ENCODE measurements around the gene SUMO2.
"Not testable (repeated sequence)": the region's sequence is repeated elsewhere in the genome, so short reads cannot be mapped to it uniquely, and the experiment has no call there.

The SUMO2 gene

GRCh38 chr17:75144816-75145512, 37.8 kb downstream of the SUMO2 start:
- no peak for DNase-seq (ENCODE audit: low read depth)

GRCh38 chr17:75142236-75142971, 40.4 kb downstream of the SUMO2 start:
- DNase-seq (ENCODE audit: low read depth), result no peak

- no peak for DNase-seq (ENCODE audit: low read depth)
Measured at GRCh38 chr17:75138519-75138918, 44.2 kb downstream of the SUMO2 start.

- DNase-seq (ENCODE audit: low read depth), result not testable (repeated sequence)
Measured at GRCh38 chr17:75137762-75138161, 45.0 kb downstream of the SUMO2 start.

- no peak for DNase-seq (ENCODE audit: low read depth)
Measured at GRCh38 chr17:75135946-75136345, 46.8 kb downstream of the SUMO2 start.

- DNase-seq (ENCODE audit: low read depth), result no peak
Measured at GRCh38 chr17:75135452-75135851, 47.3 kb downstream of the SUMO2 start.

GRCh38 chr17:75133607-75134347, 49.0 kb downstream of the SUMO2 start:
- not testable (repeated sequence) for DNase-seq (ENCODE audit: low read depth)

- DNase-seq (ENCODE audit: low read depth), result no peak
Measured at GRCh38 chr17:75133001-75133400, 49.8 kb downstream of the SUMO2 start.

- DNase-seq (ENCODE audit: low read depth), result not testable (repeated sequence)
Measured at GRCh38 chr17:75132018-75133000, 50.5 kb downstream of the SUMO2 start.

GRCh38 chr17:75131278-75132017, 51.3 kb downstream of the SUMO2 start, which contains the start of gene NT5C:
TSS of gene NT5C (minus strand) at chr17:75131742. CDS start at chr17:75131707, 35 bp downstream.
- DNase-seq (ENCODE audit: low read depth), result no peak

- DNase-seq (ENCODE audit: low read depth), result no peak
Measured at GRCh38 chr17:75130632-75131277, 52.0 kb downstream of the SUMO2 start.

GRCh38 chr17:75130059-75130631, 52.6 kb downstream of the SUMO2 start:
- DNase-seq (ENCODE audit: low read depth), result no peak

GRCh38 chr17:75129576-75129975, 53.2 kb downstream of the SUMO2 start:
- no peak for DNase-seq (ENCODE audit: low read depth)

GRCh38 chr17:75128694-75129505, 53.9 kb downstream of the SUMO2 start:
- DNase-seq (ENCODE audit: low read depth), result no peak

- DNase-seq (ENCODE audit: low read depth), result not testable (repeated sequence)
Measured at GRCh38 chr17:75127936-75128335, 54.8 kb downstream of the SUMO2 start.

- no peak for DNase-seq (ENCODE audit: low read depth)
Measured at GRCh38 chr17:75126954-75127353, 55.8 kb downstream of the SUMO2 start.

- DNase-seq (ENCODE audit: low read depth), result no peak
Measured at GRCh38 chr17:75125984-75126383, 56.8 kb downstream of the SUMO2 start.

- no peak for DNase-seq (ENCODE audit: low read depth)
Measured at GRCh38 chr17:75124819-75125162, 58.0 kb downstream of the SUMO2 start.

Data from HS-5 (cell line).